Measurements from ENCODE around the gene SHC3. TPM values are rescaled to one million over a fixed set of nuclear protein-coding genes. Genes with fewer than 3 reads are reported as not detected.

Gene SHC3
- total and polyA plus RNA-seq, 2 of the 4 experiments (the other 2 are of a cell fraction) = 4.5 to 13.3 TPM

DNA sequence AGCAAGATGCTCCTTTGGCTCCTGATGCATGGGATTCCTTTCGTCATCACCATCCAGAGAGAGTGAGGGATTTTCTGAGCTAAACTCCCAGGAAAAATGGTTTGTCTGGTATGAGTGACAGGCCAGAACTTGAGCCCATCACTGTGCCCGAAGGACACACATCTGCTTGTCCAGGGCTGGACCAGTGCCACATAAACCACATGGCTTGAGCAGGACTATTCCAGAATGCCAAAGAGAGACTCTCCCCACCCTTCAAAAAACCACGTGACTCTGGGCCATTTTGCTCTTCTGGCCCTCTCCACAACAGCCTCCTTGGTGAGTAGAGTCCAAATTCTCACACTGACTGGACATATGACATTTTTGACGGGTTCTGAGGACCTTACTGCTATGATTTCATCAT is 46.4 kb upstream of the SHC3 start:
- no TSS peak for BruUV-seq (replicated peaks)

More for the DNA sequence above, 46.4 kb upstream of the SHC3 start:
- TF ChIP-seq, protein P1, sequence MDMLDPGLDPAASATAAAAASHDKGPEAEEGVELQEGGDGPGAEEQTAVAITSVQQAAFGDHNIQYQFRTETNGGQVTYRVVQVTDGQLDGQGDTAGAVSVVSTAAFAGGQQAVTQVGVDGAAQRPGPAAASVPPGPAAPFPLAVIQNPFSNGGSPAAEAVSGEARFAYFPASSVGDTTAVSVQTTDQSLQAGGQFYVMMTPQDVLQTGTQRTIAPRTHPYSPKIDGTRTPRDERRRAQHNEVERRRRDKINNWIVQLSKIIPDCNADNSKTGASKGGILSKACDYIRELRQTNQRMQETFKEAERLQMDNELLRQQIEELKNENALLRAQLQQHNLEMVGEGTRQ (IDR thresholded peaks at IDR 0.05; ENCODE audit: low read depth, low read length) = no peak
- TF ChIP-seq CEBPB (IDR thresholded peaks at IDR 0.05; ENCODE audit: low read depth, low read length) = no peak
- no peak for TF ChIP-seq POLR2A (IDR thresholded peaks at IDR 0.05; ENCODE audit: low read depth, low read length)
- no peak for TF ChIP-seq MXI1 (IDR thresholded peaks at IDR 0.05; ENCODE audit: borderline replicate concordance, low read depth, low read length)
- no peak for TF ChIP-seq NFE2L2 (IDR thresholded peaks at IDR 0.05; ENCODE audit: low read depth, low read length)
- no peak for TF ChIP-seq RAD21 (IDR thresholded peaks at IDR 0.05; ENCODE audit: low read length)
- TF ChIP-seq MAFK (IDR thresholded peaks at IDR 0.05; ENCODE audit: low read depth, low read length) = no peak
- no peak for TF ChIP-seq FOS (IDR thresholded peaks at IDR 0.05; ENCODE audit: low read depth, low read length)
- TF ChIP-seq BHLHE40 (IDR thresholded peaks at IDR 0.05; ENCODE audit: low read depth, low read length) = no peak
- no peak for TF ChIP-seq RFX5 (IDR thresholded peaks at IDR 0.05; ENCODE audit: low read depth, low read length)
- no peak for TF ChIP-seq CHD1 (IDR thresholded peaks at IDR 0.05; ENCODE audit: low read depth, low read length)
- TF ChIP-seq MAZ (IDR thresholded peaks at IDR 0.05; ENCODE audit: borderline replicate concordance, low read depth, low read length) = no peak
- TF ChIP-seq, protein P2, sequence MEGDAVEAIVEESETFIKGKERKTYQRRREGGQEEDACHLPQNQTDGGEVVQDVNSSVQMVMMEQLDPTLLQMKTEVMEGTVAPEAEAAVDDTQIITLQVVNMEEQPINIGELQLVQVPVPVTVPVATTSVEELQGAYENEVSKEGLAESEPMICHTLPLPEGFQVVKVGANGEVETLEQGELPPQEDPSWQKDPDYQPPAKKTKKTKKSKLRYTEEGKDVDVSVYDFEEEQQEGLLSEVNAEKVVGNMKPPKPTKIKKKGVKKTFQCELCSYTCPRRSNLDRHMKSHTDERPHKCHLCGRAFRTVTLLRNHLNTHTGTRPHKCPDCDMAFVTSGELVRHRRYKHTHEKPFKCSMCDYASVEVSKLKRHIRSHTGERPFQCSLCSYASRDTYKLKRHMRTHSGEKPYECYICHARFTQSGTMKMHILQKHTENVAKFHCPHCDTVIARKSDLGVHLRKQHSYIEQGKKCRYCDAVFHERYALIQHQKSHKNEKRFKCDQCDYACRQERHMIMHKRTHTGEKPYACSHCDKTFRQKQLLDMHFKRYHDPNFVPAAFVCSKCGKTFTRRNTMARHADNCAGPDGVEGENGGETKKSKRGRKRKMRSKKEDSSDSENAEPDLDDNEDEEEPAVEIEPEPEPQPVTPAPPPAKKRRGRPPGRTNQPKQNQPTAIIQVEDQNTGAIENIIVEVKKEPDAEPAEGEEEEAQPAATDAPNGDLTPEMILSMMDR (conservative IDR thresholded peaks at IDR 0.05; ENCODE audit: low read depth, low read length) = no peak
- no peak overlapping the region for H2BK20ac ChIP-seq (ENCODE audit: low read depth, low read length)
- 0 out of 2 replicates have a peak overlapping the region, but pooled peaks have one; percentile 26 for H3K14ac ChIP-seq (replicated peaks; ENCODE audit: low read depth, low read length)
- H2AK5ac ChIP-seq (ENCODE audit: low read depth, low read length) = peak overlapping the region; percentile 72
- H3K9me3 ChIP-seq (ENCODE audit: control insufficient read depth, insufficient read depth, low read length) = no peaks in the 10 kb centered on the region
- H2AFZ ChIP-seq (replicated peaks; ENCODE audit: low read length, poor library complexity) = no peak overlapping the region
- H3K79me1 ChIP-seq (ENCODE audit: low read depth in 1 of 2, low read length in 2 of 2) = no peaks in the 10 kb centered on the region
- H4K8ac ChIP-seq (ENCODE audit: low read depth in 2 of 2, low read length in 2 of 2) = 0 out of 4 replicates have a peak overlapping the region, but pooled peaks of 1 of the 2 experiments have one; percentile 5
- no peak overlapping the region; the same call in 1 of the 2 replicates for H3K23ac ChIP-seq (ENCODE audit: low read depth, low read length)
- no peak overlapping the region for H2BK120ac ChIP-seq (ENCODE audit: low read depth, low read length)
- no peak overlapping the region for H2BK5ac ChIP-seq (ENCODE audit: low read depth, low read length, poor library complexity, severe bottlenecking)
- no peak overlapping the region; the same call in 1 of the 2 replicates for H4K91ac ChIP-seq (ENCODE audit: insufficient read depth, low read depth, low read length)
- H3K4me1 ChIP-seq (ENCODE audit: control insufficient read depth, insufficient read depth, low read length) = peaks cover 13% of the 10 kb centered on the region
- no peak for DNase-seq
- 0 out of 2 replicates have a peak, but pooled peaks cover 5% of the 10 kb centered on the region for H3K9me1 ChIP-seq (ENCODE audit: insufficient read depth, low read length)
- peak overlapping the region; percentile 31 for H3K18ac ChIP-seq (ENCODE audit: low read depth, low read length)
- intact Hi-C loops (cut with micrococcal nuclease) = no loop called here
- H2AK9ac ChIP-seq (replicated peaks; ENCODE audit: low read depth, low read length, poor library complexity) = no peak overlapping the region
- ATAC-seq (ENCODE audit: low read depth) = no peak
- no peak overlapping the region for H3K56ac ChIP-seq (ENCODE audit: extremely low read depth, insufficient read depth, low read length)
- POLR2A ChIA-PET (ENCODE audit: unreplicated experiment) = interaction anchor here (0.5 kb wide), 1 partner anchor 35 kb away, joined by 5 read pairs; no protein-coding TSS in a partner anchor
- H3K27me3 ChIP-seq (ENCODE audit: control insufficient read depth, insufficient read depth, low read length) = no peaks in the 10 kb centered on the region; the same call in 1 of the 2 replicates
- dilution Hi-C loops (cut with HindIII; ENCODE audit: low sequenced_read_pairs, unreplicated experiment) = no loop called here
- H2BK15ac ChIP-seq (ENCODE audit: low read depth, low read length) = 0 out of 3 replicates have a peak overlapping the region, but pooled peaks have one; percentile 34
- CTCF ChIA-PET = no interaction called here
- in situ Hi-C loops (cut with MboI; ENCODE audit: low sequenced_read_pairs) = no loop called here
- no peak overlapping the region for H3K4me2 ChIP-seq (ENCODE audit: low read depth, low read length)
- no peaks in the 10 kb centered on the region for H3K36me3 ChIP-seq (ENCODE audit: control insufficient read depth, insufficient read depth, low read length)
- 50% methylated on average over 1 of the region's 4 CpGs; no CpG with 5 or more reads in 1 of the 2 experiments for WGBS, 2 experiments (ENCODE audit: extremely low coverage in 2 of 2, insufficient read length in 1 of 2)
- H4K5ac ChIP-seq (ENCODE audit: low read depth, low read length) = peak overlapping the region; percentile 7; the same call in 1 of the 2 replicates
- no peak overlapping the region for H3K9ac ChIP-seq (ENCODE audit: low read depth, low read length)
- no peak overlapping the region for H3K4me3 ChIP-seq (ENCODE audit: insufficient read depth, low read depth, low read length)
- H3K4ac ChIP-seq (ENCODE audit: low read depth, low read length) = no peak overlapping the region; the same call in 1 of the 2 replicates
- peak overlapping the region; percentile 69; the same call in 1 of the 2 replicates for H3K27ac ChIP-seq (ENCODE audit: insufficient read depth, low read length)
- H4K20me1 ChIP-seq (ENCODE audit: insufficient read depth, low read length) = no peaks in the 10 kb centered on the region
